Stimulated activated CD8-positive, alpha-beta memory T cell treated with anti-CD3 and anti-CD28 coated beads, Interleukin-4, amount 100 ng/mL, for 24 hours (primary cell): ENCODE measurements around the gene CHST10.
"Not testable (repeated sequence)": the region's sequence is repeated elsewhere in the genome, so short reads cannot be mapped to it uniquely, and the experiment has no call there.

Experiments
- DNase-seq: peaks from one replicate; pipeline ENCODE4 v3.0.0-alpha.2; 2020; ENCODE audit warnings: low read depth

Gene CHST10, protein sequence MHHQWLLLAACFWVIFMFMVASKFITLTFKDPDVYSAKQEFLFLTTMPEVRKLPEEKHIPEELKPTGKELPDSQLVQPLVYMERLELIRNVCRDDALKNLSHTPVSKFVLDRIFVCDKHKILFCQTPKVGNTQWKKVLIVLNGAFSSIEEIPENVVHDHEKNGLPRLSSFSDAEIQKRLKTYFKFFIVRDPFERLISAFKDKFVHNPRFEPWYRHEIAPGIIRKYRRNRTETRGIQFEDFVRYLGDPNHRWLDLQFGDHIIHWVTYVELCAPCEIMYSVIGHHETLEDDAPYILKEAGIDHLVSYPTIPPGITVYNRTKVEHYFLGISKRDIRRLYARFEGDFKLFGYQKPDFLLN

DNA sequence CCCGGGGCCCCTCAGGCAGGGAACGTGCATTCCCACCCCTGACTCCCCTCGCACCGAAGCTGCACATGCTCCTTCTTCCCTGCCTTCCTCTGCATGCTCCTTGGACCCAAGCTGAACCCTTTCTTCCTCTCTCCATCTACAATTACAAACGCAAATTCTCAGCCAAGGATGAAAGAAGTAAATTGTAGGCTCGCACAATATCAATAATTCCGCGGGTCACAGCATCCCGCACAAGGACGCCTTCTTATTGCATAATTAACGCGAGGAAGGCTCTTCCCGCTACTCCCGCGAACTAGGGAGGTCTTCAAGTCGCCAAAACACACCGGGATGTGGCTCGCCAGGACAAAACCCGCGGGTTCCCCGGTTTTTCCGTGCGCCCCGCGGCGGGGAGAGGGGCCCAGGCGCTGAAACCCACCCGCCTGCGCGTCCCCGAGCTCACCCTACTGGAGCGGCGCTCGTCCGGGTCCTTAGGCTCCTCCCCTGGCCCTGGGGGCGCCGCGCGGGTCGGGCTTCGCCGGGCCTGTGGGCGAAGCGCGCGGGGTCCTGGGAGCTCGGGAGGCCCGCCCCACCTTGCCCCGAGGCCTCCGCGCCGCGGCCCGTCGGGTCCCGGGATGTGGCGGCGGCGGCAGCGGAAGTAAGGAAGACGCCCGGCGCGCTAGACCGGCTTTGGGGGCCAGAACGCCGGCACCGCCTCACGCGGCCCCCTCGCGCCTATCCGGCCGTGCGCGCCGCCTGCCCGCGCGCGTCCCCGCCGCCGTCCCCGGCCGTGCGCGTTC, at the start of gene CHST10:
CHST10 (minus strand) TSS at position 734 of the 776 bp plus-strand sequence. CDS start 10,993 bp downstream, outside the sequence.
- peak; percentile 54 for DNase-seq

GRCh38 chr2:100460904-100461530, 43.5 kb upstream of the CHST10 start:
- DNase-seq, result no peak

DNA sequence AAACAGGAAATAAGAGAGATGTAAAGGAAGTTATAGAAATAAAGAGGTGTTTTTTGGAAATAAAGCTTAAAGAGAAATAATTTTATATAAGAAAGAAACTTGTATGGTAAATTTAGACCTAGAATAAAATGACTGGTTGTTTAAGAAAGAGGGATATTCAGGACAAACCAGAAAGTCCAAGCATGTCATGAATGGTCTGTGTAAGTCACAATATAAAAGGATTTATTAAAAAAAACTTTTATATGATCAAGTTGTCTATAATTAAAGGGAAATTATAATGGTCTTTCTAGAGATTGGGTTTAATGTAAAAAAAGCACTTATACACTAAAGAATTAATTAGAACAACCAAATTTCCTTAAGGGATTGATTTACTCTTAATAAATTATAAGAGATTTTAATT, 38.9 kb upstream of the CHST10 start:
- not testable (repeated sequence) for DNase-seq

GRCh38 chr2:100453853-100454252, 36.4 kb upstream of the CHST10 start:
- DNase-seq, result no peak

GRCh38 chr2:100451734-100452133, 34.3 kb upstream of the CHST10 start:
- DNase-seq, result no peak

GRCh38 chr2:100451092-100451491, 33.6 kb upstream of the CHST10 start:
- DNase-seq, result no peak

- no peak for DNase-seq
Observed at GRCh38 chr2:100446696-100447095, 29.2 kb upstream of the CHST10 start.

- DNase-seq, result no peak
Observed at GRCh38 chr2:100437751-100438150, 20.3 kb upstream of the CHST10 start.

GRCh38 chr2:100429726-100430125, 12.3 kb upstream of the CHST10 start:
- no peak for DNase-seq

GRCh38 chr2:100427627-100428258, 10.3 kb upstream of the CHST10 start:
- DNase-seq, result peak; percentile 59

DNA sequence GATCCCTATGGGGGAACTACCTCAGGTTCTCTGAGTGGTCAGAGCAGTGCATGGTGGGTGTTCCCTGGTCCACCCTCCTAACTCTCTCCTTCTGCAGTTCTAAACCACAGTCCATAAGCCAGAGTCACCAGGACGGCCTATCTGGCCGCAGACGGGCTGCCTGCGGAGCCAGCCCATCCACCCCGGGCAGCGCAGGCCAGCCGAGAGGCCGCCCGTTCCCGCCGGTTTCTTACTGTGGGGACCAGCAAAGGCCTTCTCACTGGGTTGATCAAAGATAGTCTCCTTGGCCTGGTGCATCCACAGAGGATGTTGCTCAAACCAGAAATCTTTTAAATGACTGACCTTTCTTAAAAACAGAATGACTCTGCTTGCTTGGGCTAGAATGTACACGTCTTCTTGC, 9.6 kb upstream of the CHST10 start:
- DNase-seq, result no peak

DNA sequence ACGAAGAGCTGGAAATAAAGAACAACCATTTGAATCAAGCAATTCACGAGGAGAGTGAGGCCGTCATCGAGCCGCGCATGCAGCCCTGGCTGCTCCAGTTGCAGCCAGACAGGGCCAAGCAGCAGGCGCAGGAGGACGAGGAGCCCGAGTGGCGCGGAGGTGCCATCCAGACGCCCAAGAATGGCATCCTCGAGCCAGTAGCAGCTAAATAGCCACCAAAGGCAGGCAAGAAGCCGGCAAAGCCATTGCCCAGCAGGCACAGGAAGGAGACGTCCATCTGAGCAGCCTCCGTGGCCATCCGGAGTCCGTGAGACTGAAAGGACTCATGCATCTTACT, 8.9 kb upstream of the CHST10 start:
- DNase-seq, result no peak

- DNase-seq, result no peak
Observed at GRCh38 chr2:100425573-100426383, 8.3 kb upstream of the CHST10 start.

- no peak for DNase-seq
Observed at GRCh38 chr2:100425107-100425506, 7.6 kb upstream of the CHST10 start.

DNA sequence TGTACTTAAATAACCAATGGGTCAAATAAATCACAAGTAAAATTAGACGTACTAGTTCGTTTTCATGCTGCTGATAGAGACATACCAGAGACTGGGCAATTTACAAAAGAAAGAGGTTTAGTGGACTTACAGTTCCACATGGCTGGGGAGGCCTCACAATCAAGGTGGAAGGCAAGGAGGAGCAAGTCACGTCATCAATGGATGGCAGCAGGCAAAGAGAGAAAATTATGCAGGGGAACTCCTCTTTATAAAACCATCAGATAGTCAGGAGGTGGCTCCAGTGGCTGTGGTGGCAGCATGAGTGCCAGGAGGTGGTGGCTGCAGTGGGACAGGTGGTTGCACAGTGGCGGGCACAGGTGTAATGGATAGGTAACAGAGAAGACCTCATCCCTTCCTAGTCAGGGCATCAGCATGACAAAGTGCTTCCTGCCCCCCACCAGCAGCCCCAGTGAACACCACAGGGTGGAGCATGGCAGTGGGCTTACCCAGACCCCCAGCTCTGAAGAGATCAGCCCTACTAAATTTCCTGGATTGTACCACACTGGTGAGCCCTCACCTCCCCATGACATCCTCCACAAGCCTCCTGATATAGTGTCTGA, 6.9 kb upstream of the CHST10 start:
- no peak for DNase-seq

GRCh38 chr2:100423631-100424030, 6.2 kb upstream of the CHST10 start:
- no peak for DNase-seq

DNA sequence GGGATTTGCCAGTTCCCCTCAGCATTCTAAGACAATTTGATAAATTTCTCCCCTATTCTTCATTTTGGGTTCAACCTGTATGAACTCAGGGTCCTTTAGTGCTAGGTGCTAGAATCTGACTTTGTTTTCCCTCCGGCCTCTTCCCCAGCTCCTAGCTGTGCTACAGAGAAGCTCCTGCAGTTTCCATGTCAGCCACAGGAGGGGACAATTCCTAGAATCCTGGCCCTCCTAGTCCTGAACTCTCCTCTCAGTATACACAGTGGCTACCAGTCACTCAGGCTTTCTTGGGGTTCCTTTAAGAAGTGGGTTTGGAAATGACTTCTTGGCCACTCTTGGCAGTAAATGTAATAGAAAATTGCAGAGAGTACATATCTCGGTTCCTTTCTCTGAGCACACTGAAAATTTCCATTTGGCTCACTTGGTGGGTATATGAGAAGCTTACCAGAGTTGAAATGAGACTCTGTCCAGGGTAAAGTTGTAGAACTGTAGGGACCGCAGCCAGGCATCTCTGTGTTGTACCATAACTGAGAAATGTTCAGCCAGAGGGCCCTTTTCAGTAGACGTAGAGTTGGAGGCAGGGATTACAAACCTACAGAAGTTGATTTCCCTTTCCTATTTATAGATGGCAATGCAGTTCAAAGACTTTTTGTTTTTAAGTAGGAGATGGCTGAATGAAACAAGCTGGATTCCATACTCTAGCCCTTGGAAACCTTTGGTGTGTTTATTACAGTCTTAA, 5.0 kb upstream of the CHST10 start:
- no peak for DNase-seq

DNA sequence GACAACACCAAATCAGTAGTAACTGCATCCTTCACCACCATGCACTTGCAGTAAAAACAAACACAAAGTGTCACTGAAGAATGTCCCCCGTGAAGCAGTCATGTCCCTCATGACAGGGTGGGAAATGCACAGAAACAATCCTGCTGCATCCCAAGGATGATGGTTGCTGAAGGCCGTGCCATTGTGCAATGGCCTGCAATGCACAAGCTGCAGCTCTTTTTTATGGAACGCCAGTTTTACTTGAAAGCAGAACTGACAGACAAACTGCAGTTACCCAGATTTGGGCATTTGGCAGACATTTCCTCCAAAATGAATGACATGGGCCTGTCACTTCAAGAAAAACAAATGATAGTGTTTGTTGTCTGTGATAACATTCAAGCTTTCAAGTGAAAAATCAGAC, 2.4 kb upstream of the CHST10 start:
- DNase-seq, result no peak

GRCh38 chr2:100418406-100418962, 1.0 kb upstream of the CHST10 start:
- DNase-seq, result no peak

DNA sequence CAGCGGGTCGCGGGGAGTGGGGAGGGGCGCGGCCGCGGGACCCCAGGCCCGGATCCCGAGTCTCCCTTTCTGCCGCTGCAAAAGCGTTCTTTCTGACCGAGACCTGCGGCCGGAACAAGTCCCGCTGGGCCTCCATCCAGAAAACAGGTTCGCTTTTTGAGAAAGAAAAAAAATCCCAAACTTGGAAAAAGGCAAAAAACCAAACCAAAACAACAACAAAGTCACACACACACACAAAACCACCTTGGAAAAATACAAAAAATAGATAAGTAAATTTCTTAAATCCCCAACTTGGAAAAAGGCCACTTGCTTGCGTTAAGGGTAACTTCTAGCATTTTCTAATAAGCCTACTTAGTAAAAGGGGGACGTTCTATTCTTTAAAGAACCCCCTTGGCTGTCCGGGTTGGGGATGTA, 250 bp upstream of the CHST10 start:
- DNase-seq, result no peak
